ENCODE measurements around the gene RFX1. TPM values are rescaled to one million over a fixed set of nuclear protein-coding genes. Genes with fewer than 3 reads are reported as not detected.

The RFX1 gene
- total and polyA plus RNA-seq, 2 experiments from 2014 or later, result 2.2 to 2.4 TPM

DNA sequence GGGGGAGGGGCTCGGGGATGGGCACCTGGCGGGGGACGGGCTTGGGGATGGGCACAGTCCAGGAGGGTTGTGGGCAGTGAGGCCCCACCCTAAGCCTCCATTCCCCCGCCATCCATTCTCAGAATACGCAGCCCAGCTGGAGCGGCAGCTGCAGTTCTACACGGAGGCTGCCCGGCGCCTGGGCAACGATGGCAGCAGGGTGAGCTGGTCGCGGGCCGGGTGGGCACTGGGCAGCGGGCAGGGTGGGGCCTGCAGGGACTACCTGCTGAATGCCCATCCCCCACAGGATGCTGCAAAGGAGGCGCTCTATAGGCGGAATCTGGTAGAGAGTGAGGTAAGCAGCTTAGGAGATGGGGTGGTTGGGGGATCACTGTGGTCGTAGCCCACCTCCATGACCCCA is 76.2 kb downstream of the RFX1 start:
- TF ChIP-seq EZH2 (IDR thresholded peaks at IDR 0.05; ENCODE audit: borderline replicate concordance) (no peak), EZH2phosphoT487 (IDR thresholded peaks at IDR 0.05; ENCODE audit: low read depth, severe bottlenecking, unreplicated experiment) (no peak)
- TF ChIP-seq, protein P1, sequence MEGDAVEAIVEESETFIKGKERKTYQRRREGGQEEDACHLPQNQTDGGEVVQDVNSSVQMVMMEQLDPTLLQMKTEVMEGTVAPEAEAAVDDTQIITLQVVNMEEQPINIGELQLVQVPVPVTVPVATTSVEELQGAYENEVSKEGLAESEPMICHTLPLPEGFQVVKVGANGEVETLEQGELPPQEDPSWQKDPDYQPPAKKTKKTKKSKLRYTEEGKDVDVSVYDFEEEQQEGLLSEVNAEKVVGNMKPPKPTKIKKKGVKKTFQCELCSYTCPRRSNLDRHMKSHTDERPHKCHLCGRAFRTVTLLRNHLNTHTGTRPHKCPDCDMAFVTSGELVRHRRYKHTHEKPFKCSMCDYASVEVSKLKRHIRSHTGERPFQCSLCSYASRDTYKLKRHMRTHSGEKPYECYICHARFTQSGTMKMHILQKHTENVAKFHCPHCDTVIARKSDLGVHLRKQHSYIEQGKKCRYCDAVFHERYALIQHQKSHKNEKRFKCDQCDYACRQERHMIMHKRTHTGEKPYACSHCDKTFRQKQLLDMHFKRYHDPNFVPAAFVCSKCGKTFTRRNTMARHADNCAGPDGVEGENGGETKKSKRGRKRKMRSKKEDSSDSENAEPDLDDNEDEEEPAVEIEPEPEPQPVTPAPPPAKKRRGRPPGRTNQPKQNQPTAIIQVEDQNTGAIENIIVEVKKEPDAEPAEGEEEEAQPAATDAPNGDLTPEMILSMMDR (IDR thresholded peaks at IDR 0.05; ENCODE audit: poor library complexity), result no peak
- no peaks in the 10 kb centered on the region for H3K4me1 ChIP-seq (ENCODE audit: insufficient read depth)
- DNase-seq (ENCODE audit: low spot score), result no peak
- H3K4me2 ChIP-seq, result no peak overlapping the region
- no peaks in the 10 kb centered on the region for H3K36me3 ChIP-seq (replicated peaks; ENCODE audit: insufficient read depth, low read depth)
- H3K27ac ChIP-seq, result no peak overlapping the region
- no peak overlapping the region for H2AFZ ChIP-seq
- WGBS (ENCODE audit: low lambda C conversion rate, missing lambda C conversion rate), result 98% methylated on average over 11 of the region's 17 CpGs
- H3K4me3 ChIP-seq, result no peak overlapping the region
- H3K79me2 ChIP-seq, result no peaks in the 10 kb centered on the region
- no peaks in the 10 kb centered on the region for H3K9me2 ChIP-seq (replicated peaks; ENCODE audit: insufficient read depth)
- H3K9me3 ChIP-seq (ENCODE audit: low read depth), result no peaks in the 10 kb centered on the region
- H3K27me3 ChIP-seq, result no peaks in the 10 kb centered on the region
- no peaks in the 10 kb centered on the region for H4K20me1 ChIP-seq (ENCODE audit: insufficient read depth, poor library complexity, severe bottlenecking)

DNA sequence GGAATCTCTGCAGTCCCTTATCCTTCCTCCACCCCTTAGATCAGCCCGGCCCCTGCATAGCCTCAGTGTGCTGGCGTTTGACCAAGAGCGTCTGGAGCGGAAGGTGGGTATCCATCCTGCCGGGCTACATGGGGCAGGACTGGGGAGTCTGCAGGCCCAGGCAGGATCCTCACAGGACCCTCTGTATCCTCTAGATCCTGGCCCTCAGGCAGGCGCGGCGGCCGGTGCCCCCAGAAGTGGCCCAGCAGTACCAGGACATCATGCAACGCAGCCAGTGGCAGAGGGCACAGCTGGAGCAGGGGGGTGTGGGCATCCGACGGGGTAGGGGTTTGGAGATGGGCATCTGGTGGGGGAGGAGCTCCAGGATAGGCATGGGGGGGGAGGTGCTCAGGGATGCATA is 76.8 kb downstream of the RFX1 start:
- DNase-seq (ENCODE audit: low spot score), result no peak
- no peaks in the 10 kb centered on the region for H3K9me2 ChIP-seq (replicated peaks; ENCODE audit: insufficient read depth)
- no peaks in the 10 kb centered on the region for H3K79me2 ChIP-seq
- no peak overlapping the region for H2AFZ ChIP-seq
- H3K4me2 ChIP-seq, result no peak overlapping the region
- no peak overlapping the region for H3K27ac ChIP-seq
- no peaks in the 10 kb centered on the region for H4K20me1 ChIP-seq (ENCODE audit: insufficient read depth, poor library complexity, severe bottlenecking)
- no peak for TF ChIP-seq EZH2 (IDR thresholded peaks at IDR 0.05; ENCODE audit: borderline replicate concordance)
- TF ChIP-seq, protein P1 (IDR thresholded peaks at IDR 0.05; ENCODE audit: poor library complexity), result no peak
- no peak for TF ChIP-seq EZH2phosphoT487 (IDR thresholded peaks at IDR 0.05; ENCODE audit: low read depth, severe bottlenecking, unreplicated experiment)
- 97% methylated on average over 12 of the region's 12 CpGs for WGBS (ENCODE audit: low lambda C conversion rate, missing lambda C conversion rate)
- H3K36me3 ChIP-seq (replicated peaks; ENCODE audit: insufficient read depth, low read depth), result no peaks in the 10 kb centered on the region
- no peaks in the 10 kb centered on the region for H3K27me3 ChIP-seq
- no peaks in the 10 kb centered on the region for H3K9me3 ChIP-seq (ENCODE audit: low read depth)
- H3K4me3 ChIP-seq, result no peak overlapping the region
- H3K4me1 ChIP-seq (ENCODE audit: insufficient read depth), result no peaks in the 10 kb centered on the region

DNA sequence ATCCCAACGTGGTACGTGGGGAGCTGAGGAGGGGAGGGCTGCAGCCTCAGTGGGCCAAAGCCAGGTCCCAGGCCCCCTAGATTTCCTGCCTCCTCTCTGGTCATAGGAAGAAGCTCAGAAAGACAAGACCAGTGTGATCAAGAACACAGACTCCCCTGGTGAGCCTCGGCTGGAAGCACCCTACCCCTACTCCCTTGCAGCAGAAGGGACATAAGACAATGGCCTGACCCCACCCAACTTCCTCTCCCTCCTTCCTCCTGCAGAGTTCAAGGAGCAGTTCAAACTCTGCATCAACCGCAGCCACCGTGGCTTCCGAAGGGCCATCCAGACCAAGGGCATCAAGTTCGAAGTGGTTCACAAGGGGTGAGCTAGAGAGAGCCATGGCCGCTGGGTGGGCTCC is 79.4 kb downstream of the RFX1 start:
- WGBS (ENCODE audit: low lambda C conversion rate, missing lambda C conversion rate), result 94% methylated on average over 8 of the region's 8 CpGs
- H3K4me2 ChIP-seq, result no peak overlapping the region

More for the DNA sequence above, 79.4 kb downstream of the RFX1 start:
- H3K36me3 ChIP-seq (replicated peaks; ENCODE audit: insufficient read depth, low read depth), result no peaks in the 10 kb centered on the region
- H2AFZ ChIP-seq, result no peak overlapping the region
- H3K4me1 ChIP-seq (ENCODE audit: insufficient read depth), result no peaks in the 10 kb centered on the region
- no peak for DNase-seq (ENCODE audit: low spot score)
- TF ChIP-seq EZH2 (IDR thresholded peaks at IDR 0.05; ENCODE audit: borderline replicate concordance), result no peak
- TF ChIP-seq, protein P1 (IDR thresholded peaks at IDR 0.05; ENCODE audit: poor library complexity), result no peak
- no peaks in the 10 kb centered on the region for H3K79me2 ChIP-seq
- H4K20me1 ChIP-seq (ENCODE audit: insufficient read depth, poor library complexity, severe bottlenecking), result no peaks in the 10 kb centered on the region
- no peaks in the 10 kb centered on the region for H3K9me3 ChIP-seq (ENCODE audit: low read depth)
- H3K9me2 ChIP-seq (replicated peaks; ENCODE audit: insufficient read depth), result no peaks in the 10 kb centered on the region
- H3K4me3 ChIP-seq, result no peak overlapping the region
- H3K27me3 ChIP-seq, result no peaks in the 10 kb centered on the region
- no peak overlapping the region for H3K27ac ChIP-seq

Data from hepatocyte (in vitro differentiated cells).